ENCODE data around the gene LIPC. TPM values are rescaled to one million over a fixed set of nuclear protein-coding genes. Genes with fewer than 3 reads are reported as not detected.

LIPC gene
- total and polyA plus RNA-seq, 2 of the 4 experiments (the other 2 are of a cell fraction), result 0.07 TPM; not detected in 1

- Histone ChIP-seq H4K5ac (ENCODE audit: low read depth, low read length) (no peak overlapping the region), H3K27me3 (ENCODE audit: control insufficient read depth, insufficient read depth, low read length) (no peaks in the 10 kb centered on the region), H3K9me3 (ENCODE audit: control insufficient read depth, insufficient read depth, low read length) (no peaks in the 10 kb centered on the region), H2AK9ac (replicated peaks; ENCODE audit: low read depth, low read length, poor library complexity) (no peak overlapping the region), H3K9ac (ENCODE audit: low read depth, low read length) (no peak overlapping the region), H3K36me3 (ENCODE audit: control insufficient read depth, insufficient read depth, low read length) (no peaks in the 10 kb centered on the region), H3K23ac (ENCODE audit: low read depth, low read length) (no peak overlapping the region), H4K8ac (ENCODE audit: low read depth in 2 of 2, low read length in 2 of 2) (no peak overlapping the region), H2BK15ac (ENCODE audit: low read depth, low read length) (no peak overlapping the region), H3K27ac (ENCODE audit: insufficient read depth, low read length) (no peak overlapping the region), H3K4me3 (ENCODE audit: insufficient read depth, low read depth, low read length) (no peak overlapping the region), H3K56ac (ENCODE audit: extremely low read depth, insufficient read depth, low read length) (no peak overlapping the region), H2BK120ac (ENCODE audit: low read depth, low read length) (no peak overlapping the region), H2AK5ac (ENCODE audit: low read depth, low read length) (peak overlapping the region; percentile 20; the same call in 1 of the 2 replicates), H3K4ac (ENCODE audit: low read depth, low read length) (no peak overlapping the region), H3K79me1 (ENCODE audit: low read depth in 1 of 2, low read length in 2 of 2) (no peaks in the 10 kb centered on the region), H3K9me1 (ENCODE audit: insufficient read depth, low read length) (0 out of 2 replicates have a peak, but pooled peaks cover 3% of the 10 kb centered on the region), H4K91ac (ENCODE audit: insufficient read depth, low read depth, low read length) (no peak overlapping the region), H3K4me1 (ENCODE audit: control insufficient read depth, insufficient read depth, low read length) (peaks cover 7% of the 10 kb centered on the region; the same call in 1 of the 2 replicates), H2BK5ac (ENCODE audit: low read depth, low read length, poor library complexity, severe bottlenecking) (no peak overlapping the region), H3K14ac (replicated peaks; ENCODE audit: low read depth, low read length) (no peak overlapping the region), H4K20me1 (ENCODE audit: insufficient read depth, low read length) (no peaks in the 10 kb centered on the region), H3K4me2 (ENCODE audit: low read depth, low read length) (no peak overlapping the region), H2AFZ (replicated peaks; ENCODE audit: low read length, poor library complexity) (no peak overlapping the region), H3K18ac (ENCODE audit: low read depth, low read length) (no peak overlapping the region), H2BK20ac (ENCODE audit: low read depth, low read length) (no peak overlapping the region)
- in situ Hi-C loops (cut with MboI; ENCODE audit: low sequenced_read_pairs), result no loop called here
- no peak for ATAC-seq (ENCODE audit: low read depth)
- no TSS peak for BruUV-seq (replicated peaks)
- WGBS, 2 experiments (ENCODE audit: extremely low coverage in 2 of 2, insufficient read length in 1 of 2), result 60% methylated on average over 1 of the region's 4 CpGs; no CpG with 5 or more reads in 1 of the 2 experiments
- intact Hi-C loops (cut with micrococcal nuclease), result no loop called here
- dilution Hi-C loops (cut with HindIII; ENCODE audit: low sequenced_read_pairs, unreplicated experiment), result no loop called here
- no peak for TF ChIP-seq CEBPB (IDR thresholded peaks at IDR 0.05; ENCODE audit: low read depth, low read length)
- TF ChIP-seq ELK1 (IDR thresholded peaks at IDR 0.05; ENCODE audit: borderline replicate concordance, low read depth, low read length), result no peak
- TF ChIP-seq NFE2L2 (IDR thresholded peaks at IDR 0.05; ENCODE audit: low read depth, low read length), result no peak
- TF ChIP-seq MAFK (IDR thresholded peaks at IDR 0.05; ENCODE audit: low read depth, low read length), result no peak
- no peak for TF ChIP-seq POLR2A (IDR thresholded peaks at IDR 0.05; ENCODE audit: low read depth, low read length)
- no peak for TF ChIP-seq FOS (IDR thresholded peaks at IDR 0.05; ENCODE audit: low read depth, low read length)
- TF ChIP-seq, protein P1, sequence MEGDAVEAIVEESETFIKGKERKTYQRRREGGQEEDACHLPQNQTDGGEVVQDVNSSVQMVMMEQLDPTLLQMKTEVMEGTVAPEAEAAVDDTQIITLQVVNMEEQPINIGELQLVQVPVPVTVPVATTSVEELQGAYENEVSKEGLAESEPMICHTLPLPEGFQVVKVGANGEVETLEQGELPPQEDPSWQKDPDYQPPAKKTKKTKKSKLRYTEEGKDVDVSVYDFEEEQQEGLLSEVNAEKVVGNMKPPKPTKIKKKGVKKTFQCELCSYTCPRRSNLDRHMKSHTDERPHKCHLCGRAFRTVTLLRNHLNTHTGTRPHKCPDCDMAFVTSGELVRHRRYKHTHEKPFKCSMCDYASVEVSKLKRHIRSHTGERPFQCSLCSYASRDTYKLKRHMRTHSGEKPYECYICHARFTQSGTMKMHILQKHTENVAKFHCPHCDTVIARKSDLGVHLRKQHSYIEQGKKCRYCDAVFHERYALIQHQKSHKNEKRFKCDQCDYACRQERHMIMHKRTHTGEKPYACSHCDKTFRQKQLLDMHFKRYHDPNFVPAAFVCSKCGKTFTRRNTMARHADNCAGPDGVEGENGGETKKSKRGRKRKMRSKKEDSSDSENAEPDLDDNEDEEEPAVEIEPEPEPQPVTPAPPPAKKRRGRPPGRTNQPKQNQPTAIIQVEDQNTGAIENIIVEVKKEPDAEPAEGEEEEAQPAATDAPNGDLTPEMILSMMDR (conservative IDR thresholded peaks at IDR 0.05; ENCODE audit: low read depth, low read length), result no peak
- TF ChIP-seq MAZ (IDR thresholded peaks at IDR 0.05; ENCODE audit: borderline replicate concordance, low read depth, low read length), result no peak
- no peak for TF ChIP-seq RCOR1 (IDR thresholded peaks at IDR 0.05; ENCODE audit: insufficient replicate concordance, low read length)
- TF ChIP-seq MXI1 (IDR thresholded peaks at IDR 0.05; ENCODE audit: borderline replicate concordance, low read depth, low read length), result no peak
- no peak for TF ChIP-seq RAD21 (IDR thresholded peaks at IDR 0.05; ENCODE audit: low read length)
- no peak for TF ChIP-seq SMC3 (IDR thresholded peaks at IDR 0.05; ENCODE audit: low read depth, low read length)
- TF ChIP-seq RFX5 (IDR thresholded peaks at IDR 0.05; ENCODE audit: low read depth, low read length), result no peak
- no peak for TF ChIP-seq CHD1 (IDR thresholded peaks at IDR 0.05; ENCODE audit: low read depth, low read length)
- TF ChIP-seq, protein P2, sequence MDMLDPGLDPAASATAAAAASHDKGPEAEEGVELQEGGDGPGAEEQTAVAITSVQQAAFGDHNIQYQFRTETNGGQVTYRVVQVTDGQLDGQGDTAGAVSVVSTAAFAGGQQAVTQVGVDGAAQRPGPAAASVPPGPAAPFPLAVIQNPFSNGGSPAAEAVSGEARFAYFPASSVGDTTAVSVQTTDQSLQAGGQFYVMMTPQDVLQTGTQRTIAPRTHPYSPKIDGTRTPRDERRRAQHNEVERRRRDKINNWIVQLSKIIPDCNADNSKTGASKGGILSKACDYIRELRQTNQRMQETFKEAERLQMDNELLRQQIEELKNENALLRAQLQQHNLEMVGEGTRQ (IDR thresholded peaks at IDR 0.05; ENCODE audit: low read depth, low read length), result no peak
- no peak for DNase-seq
- ChIA-PET CTCF (no interaction called here), POLR2A (ENCODE audit: unreplicated experiment) (no interaction called here)
Measured at GRCh38 chr15:58433597-58434333, 2.0 kb downstream of the LIPC start.

Data from IMR-90 (cell line).